ENCODE measurements around the gene EYA2. TPM values are rescaled to one million over a fixed set of nuclear protein-coding genes. Genes with fewer than 3 reads are reported as not detected.

EYA2 gene
- total and polyA plus RNA-seq, 7 donors, result 1.2 to 11.8 (median 3.3) TPM

GRCh38 chr20:47235111-47235510, 340.5 kb downstream of the EYA2 start:
- H3K27ac ChIP-seq, result no peak overlapping the region
- TF ChIP-seq EP300 (IDR thresholded peaks at IDR 0.05), result no peak
- no peak for TF ChIP-seq POLR2AphosphoS5 (IDR thresholded peaks at IDR 0.05)
- no peak for TF ChIP-seq POLR2A (IDR thresholded peaks at IDR 0.05)
- TF ChIP-seq, protein P1, sequence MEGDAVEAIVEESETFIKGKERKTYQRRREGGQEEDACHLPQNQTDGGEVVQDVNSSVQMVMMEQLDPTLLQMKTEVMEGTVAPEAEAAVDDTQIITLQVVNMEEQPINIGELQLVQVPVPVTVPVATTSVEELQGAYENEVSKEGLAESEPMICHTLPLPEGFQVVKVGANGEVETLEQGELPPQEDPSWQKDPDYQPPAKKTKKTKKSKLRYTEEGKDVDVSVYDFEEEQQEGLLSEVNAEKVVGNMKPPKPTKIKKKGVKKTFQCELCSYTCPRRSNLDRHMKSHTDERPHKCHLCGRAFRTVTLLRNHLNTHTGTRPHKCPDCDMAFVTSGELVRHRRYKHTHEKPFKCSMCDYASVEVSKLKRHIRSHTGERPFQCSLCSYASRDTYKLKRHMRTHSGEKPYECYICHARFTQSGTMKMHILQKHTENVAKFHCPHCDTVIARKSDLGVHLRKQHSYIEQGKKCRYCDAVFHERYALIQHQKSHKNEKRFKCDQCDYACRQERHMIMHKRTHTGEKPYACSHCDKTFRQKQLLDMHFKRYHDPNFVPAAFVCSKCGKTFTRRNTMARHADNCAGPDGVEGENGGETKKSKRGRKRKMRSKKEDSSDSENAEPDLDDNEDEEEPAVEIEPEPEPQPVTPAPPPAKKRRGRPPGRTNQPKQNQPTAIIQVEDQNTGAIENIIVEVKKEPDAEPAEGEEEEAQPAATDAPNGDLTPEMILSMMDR (IDR thresholded peaks at IDR 0.05), result no peak
- WGBS, 2 donors, result 97 to 98% methylated on average over 6 of the region's 6 CpGs
- no peak overlapping the region for H3K4me3 ChIP-seq
- peaks cover 0 to 10% (median 0%) of the 10 kb centered on the region in 4 donors for H3K4me1 ChIP-seq
- no peaks in the 10 kb centered on the region for H3K27me3 ChIP-seq
- no peaks in the 10 kb centered on the region for H3K9me3 ChIP-seq
- peaks cover 14 to 76% (median 34%) of the 10 kb centered on the region in 4 donors for H3K36me3 ChIP-seq
- intact Hi-C loops (cut with DNase I), result no loop called here
- DNase-seq, result no peak

DNA sequence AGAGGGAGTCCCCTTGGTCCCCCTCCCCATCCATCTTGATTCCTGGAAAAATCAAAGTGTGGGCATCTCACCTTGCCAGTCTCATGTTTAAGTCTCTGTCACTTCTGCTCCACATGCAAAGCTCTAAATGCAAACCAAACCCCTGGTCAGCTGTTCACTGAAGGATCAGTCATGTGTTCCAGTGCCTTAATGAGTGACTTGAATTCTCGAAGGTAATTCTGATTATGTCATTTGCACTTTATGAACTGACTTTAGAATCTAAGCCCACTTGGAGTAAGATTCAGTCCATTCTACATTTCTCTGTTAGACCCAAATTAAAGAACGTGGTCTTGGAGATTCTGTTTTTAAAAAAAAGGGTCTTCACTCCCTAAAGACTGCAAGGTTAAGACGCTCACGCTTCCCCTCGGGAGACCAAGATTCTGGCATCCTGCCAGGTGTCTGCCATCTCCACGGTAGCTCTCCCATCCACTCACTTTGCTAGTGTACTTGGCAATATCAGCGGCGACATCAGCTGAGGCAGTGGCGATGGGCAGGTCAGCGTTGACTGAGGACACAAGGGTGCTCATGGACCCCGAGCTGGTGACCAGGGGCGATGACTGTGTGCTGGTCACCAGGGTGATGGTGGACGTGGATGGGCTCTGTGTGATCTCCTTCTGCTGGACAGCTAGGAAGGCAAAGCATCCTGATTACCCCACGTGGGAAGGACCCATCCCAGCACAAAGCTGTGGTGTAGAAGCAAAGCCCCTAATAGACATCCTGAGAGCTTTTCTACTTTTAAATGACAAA, 341.4 kb downstream of the EYA2 start:
- no peak overlapping the region for H3K27ac ChIP-seq
- intact Hi-C loops (cut with DNase I), result no loop called here
- peaks cover 0 to 8% (median 0%) of the 10 kb centered on the region in 4 donors for H3K4me1 ChIP-seq
- no peak for DNase-seq
- H3K36me3 ChIP-seq, result peaks cover 14 to 76% (median 34%) of the 10 kb centered on the region in 4 donors
- no peaks in the 10 kb centered on the region for H3K27me3 ChIP-seq
- WGBS, 2 donors, result 92 to 93% methylated on average over 14 of the region's 14 CpGs
- no peak overlapping the region for H3K4me3 ChIP-seq
- no peaks in the 10 kb centered on the region for H3K9me3 ChIP-seq
- peak in 1 of 4 donors; percentile 27 for TF ChIP-seq POLR2AphosphoS5 (IDR thresholded peaks at IDR 0.05)
- no peak for TF ChIP-seq EP300 (IDR thresholded peaks at IDR 0.05)

DNA sequence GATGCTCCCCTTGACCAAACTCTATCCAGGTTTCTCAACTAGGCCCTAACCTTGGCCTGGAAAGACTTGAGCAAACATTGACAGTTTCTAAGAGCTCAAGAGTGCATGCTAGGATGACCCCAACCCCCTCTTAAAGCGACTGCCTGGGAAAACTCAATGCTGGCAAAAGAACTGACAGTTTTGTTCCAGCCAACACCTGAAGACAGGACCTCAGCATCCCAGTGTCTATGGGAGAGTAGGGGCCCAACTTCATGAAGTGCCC, 341.9 kb downstream of the EYA2 start:
- H3K9me3 ChIP-seq, result no peaks in the 10 kb centered on the region
- no peaks in the 10 kb centered on the region for H3K27me3 ChIP-seq
- WGBS, 2 donors, result 92 to 97% methylated on average over 1 of the region's 1 CpG
- H3K36me3 ChIP-seq, result peaks cover 14 to 76% (median 34%) of the 10 kb centered on the region in 4 donors
- no peak overlapping the region for H3K27ac ChIP-seq
- intact Hi-C loops (cut with DNase I), result no loop called here
- no peak for DNase-seq
- no peak for TF ChIP-seq POLR2AphosphoS5 (IDR thresholded peaks at IDR 0.05)
- no peak for TF ChIP-seq EP300 (IDR thresholded peaks at IDR 0.05)
- TF ChIP-seq POLR2A (IDR thresholded peaks at IDR 0.05), result no peak
- TF ChIP-seq, protein P1 (IDR thresholded peaks at IDR 0.05), result no peak
- no peak overlapping the region for H3K4me3 ChIP-seq
- peaks cover 0 to 2% (median 0%) of the 10 kb centered on the region in 4 donors for H3K4me1 ChIP-seq

GRCh38 chr20:47237715-47238114, 343.1 kb downstream of the EYA2 start:
- TF ChIP-seq, protein P1 (IDR thresholded peaks at IDR 0.05), result no peak
- TF ChIP-seq POLR2A (IDR thresholded peaks at IDR 0.05) (no peak), POLR2AphosphoS5 (IDR thresholded peaks at IDR 0.05) (no peak)
- Histone ChIP-seq H3K9me3 (no peaks in the 10 kb centered on the region), H3K27me3 (no peaks in the 10 kb centered on the region), H3K36me3 (peaks cover 14 to 68% (median 34%) of the 10 kb centered on the region in 4 donors), H3K27ac (no peak overlapping the region), H3K4me1 (no peaks in the 10 kb centered on the region), H3K4me3 (no peak overlapping the region)
- DNase-seq, result no peak
- WGBS, 2 donors, result 96 to 97% methylated on average over 4 of the region's 4 CpGs
- intact Hi-C loops (cut with DNase I), result no loop called here

Small RNA genes lying within 50 kb of the gene (small RNA-seq; reads per million reads assigned to genes)
- 0 reads per million in 3 donors for gene MIR3616

Other genes starting within 250 kb of the EYA2 start
- 1 to 10 TPM in 3 of 4 donors, under 1 TPM in 1; 0.49 to 4.2 (median 1.8) TPM for gene SLC13A3, start 243.4 kb upstream of the EYA2 start, total RNA-seq
- under 1 TPM in 1 of 3 donors, not detected in 2; 0.48 TPM for gene SLC13A3, start 243.4 kb upstream of the EYA2 start, polyA plus RNA-seq
- 10 to 100 TPM in 3 of 4 donors, 1 to 10 TPM in 1; 9.1 to 24.4 (median 18.9) TPM for gene TP53RK, start 205.4 kb upstream of the EYA2 start, total RNA-seq
- gene TP53RK, start 205.4 kb upstream of the EYA2 start, polyA plus RNA-seq, result 10 to 100 TPM in 1 of 3 donors, 1 to 10 TPM in 2; 8.4 to 10.2 (median 9.5) TPM
- 10 to 100 TPM in 1 of 4 donors, 1 to 10 TPM in 3; 6.4 to 18.8 (median 8.8) TPM for gene SLC2A10, start 185.2 kb upstream of the EYA2 start, total RNA-seq
- gene SLC2A10, start 185.2 kb upstream of the EYA2 start, polyA plus RNA-seq, result 10 to 100 TPM in 2 of 3 donors, 1 to 10 TPM in 1; 8.6 to 28.2 (median 10.9) TPM

Measured in sigmoid colon (tissue), 7 donors.